ENCODE measurements around the gene GOLGA6L7.
"Not testable (repeated sequence)": the region's sequence is repeated elsewhere in the genome, so short reads cannot be mapped to it uniquely, and the experiment has no call there.

Gene GOLGA6L7

GRCh38 chr15:28848521-28848920 lies at the start of gene GOLGA6L7:
Gene GOLGA6L7 (minus strand): TSS chr15:28848644. CDS start chr15:28848549, 95 bp downstream.
- DNase-seq (ENCODE audit: low spot score), result not testable (repeated sequence)

GRCh38 chr15:28897861-28898585 lies 49.6 kb upstream of the GOLGA6L7 start:
- no peak for DNase-seq (ENCODE audit: low spot score)

- no peak for DNase-seq (ENCODE audit: low spot score)
Measured at GRCh38 chr15:28896951-28897350, 48.5 kb upstream of the GOLGA6L7 start.

- no peak for DNase-seq (ENCODE audit: low spot score)
Measured at GRCh38 chr15:28895566-28895965, 47.1 kb upstream of the GOLGA6L7 start.

- no peak for DNase-seq (ENCODE audit: low spot score)
Measured at GRCh38 chr15:28895146-28895545, 46.7 kb upstream of the GOLGA6L7 start.

GRCh38 chr15:28894631-28895030 lies 46.2 kb upstream of the GOLGA6L7 start:
- no peak for DNase-seq (ENCODE audit: low spot score)

GRCh38 chr15:28892789-28893610 lies 44.6 kb upstream of the GOLGA6L7 start:
- no peak for DNase-seq (ENCODE audit: low spot score)

GRCh38 chr15:28891588-28891987 lies 43.1 kb upstream of the GOLGA6L7 start:
- DNase-seq (ENCODE audit: low spot score), result no peak

GRCh38 chr15:28890711-28891495 lies 42.5 kb upstream of the GOLGA6L7 start:
- DNase-seq (ENCODE audit: low spot score), result no peak

- DNase-seq (ENCODE audit: low spot score), result not testable (repeated sequence)
Measured at GRCh38 chr15:28890291-28890690, 41.8 kb upstream of the GOLGA6L7 start.

GRCh38 chr15:28889871-28890270 lies 41.4 kb upstream of the GOLGA6L7 start:
- not testable (repeated sequence) for DNase-seq (ENCODE audit: low spot score)

GRCh38 chr15:28889346-28889745 lies 40.9 kb upstream of the GOLGA6L7 start:
- no peak for DNase-seq (ENCODE audit: low spot score)

GRCh38 chr15:28888900-28889299 lies 40.5 kb upstream of the GOLGA6L7 start:
- no peak for DNase-seq (ENCODE audit: low spot score)

GRCh38 chr15:28888302-28888894 lies 40.0 kb upstream of the GOLGA6L7 start:
- DNase-seq (ENCODE audit: low spot score), result no peak

- no peak for DNase-seq (ENCODE audit: low spot score)
Measured at GRCh38 chr15:28887339-28888174, 39.1 kb upstream of the GOLGA6L7 start.

GRCh38 chr15:28886431-28887338 lies 38.2 kb upstream of the GOLGA6L7 start:
- no peak for DNase-seq (ENCODE audit: low spot score)

- DNase-seq (ENCODE audit: low spot score), result peak; percentile 6
Measured at GRCh38 chr15:28885630-28886430, 37.4 kb upstream of the GOLGA6L7 start, which contains the start of gene APBA2. Gene APBA2 (plus strand): TSS chr15:28885974. CDS start chr15:29053885, 167,911 bp downstream.

GRCh38 chr15:28885128-28885629 lies 36.7 kb upstream of the GOLGA6L7 start:
- DNase-seq (ENCODE audit: low spot score), result no peak
